ENCODE results near the gene TXN2.
"Not testable (repeated sequence)": the region's sequence is repeated elsewhere in the genome, so short reads cannot be mapped to it uniquely, and the experiment has no call there.

The TXN2 gene

GRCh38 chr22:36425977-36426523 lies 55.4 kb downstream of the TXN2 start:
- DNase-seq: no peak

GRCh38 chr22:36424901-36425579 lies 56.4 kb downstream of the TXN2 start:
- DNase-seq: no peak

GRCh38 chr22:36424466-36424865 lies 57.0 kb downstream of the TXN2 start:
- not testable (repeated sequence) for DNase-seq

- no peak for DNase-seq
Observed at GRCh38 chr22:36423461-36424404, 57.7 kb downstream of the TXN2 start.

GRCh38 chr22:36422287-36423014 lies 59.0 kb downstream of the TXN2 start:
- no peak for DNase-seq

GRCh38 chr22:36419912-36420882 lies 61.2 kb downstream of the TXN2 start:
- DNase-seq: no peak

GRCh38 chr22:36419177-36419911 lies 62.1 kb downstream of the TXN2 start:
- no peak for DNase-seq

- DNase-seq: no peak
Observed at GRCh38 chr22:36417281-36417686, 64.2 kb downstream of the TXN2 start.

All from NCI-H748 treated with DMSO at 0.1 percent for 48 hours (cell line).